A673 (cell line): ENCODE measurements around the gene C1orf159.

ENCODE experiments used
- CTCF ChIP-seq: fragments of 300-800, 200-600 bp; sonication (generic); conservative IDR thresholded peaks from 2 replicates; pipeline ENCODE4 v1.5.1; 2017; ENCODE audit warnings: low read depth, mild to moderate bottlenecking, antibody characterized with exemption, low read length, moderate library complexity, mixed read lengths
- EZH2 ChIP-seq: fragments of 200-600 bp; sonication (generic); IDR thresholded peaks from 2 replicates; pipeline ENCODE4 v1.6.1; 2017; ENCODE audit warnings: borderline replicate concordance, low read depth, mild to moderate bottlenecking, mixed read lengths, antibody characterized with exemption, low read length; ENCODE audit not compliant: poor library complexity, severe bottlenecking

GRCh38 chr1:1043921-1044320 is 72.0 kb downstream of the C1orf159 start:
- TF ChIP-seq CTCF = no peak
- no peak for TF ChIP-seq EZH2
